Measurements from ENCODE around the gene INSYN2B. TPM values are rescaled to one million over a fixed set of nuclear protein-coding genes. Genes with fewer than 3 reads are reported as not detected.

INSYN2B gene
- polyA plus RNA-seq, 1 donor (not counting 4 experiments of a cell fraction or from before 2014, with no cell fraction given) = 0.16 TPM

DNA sequence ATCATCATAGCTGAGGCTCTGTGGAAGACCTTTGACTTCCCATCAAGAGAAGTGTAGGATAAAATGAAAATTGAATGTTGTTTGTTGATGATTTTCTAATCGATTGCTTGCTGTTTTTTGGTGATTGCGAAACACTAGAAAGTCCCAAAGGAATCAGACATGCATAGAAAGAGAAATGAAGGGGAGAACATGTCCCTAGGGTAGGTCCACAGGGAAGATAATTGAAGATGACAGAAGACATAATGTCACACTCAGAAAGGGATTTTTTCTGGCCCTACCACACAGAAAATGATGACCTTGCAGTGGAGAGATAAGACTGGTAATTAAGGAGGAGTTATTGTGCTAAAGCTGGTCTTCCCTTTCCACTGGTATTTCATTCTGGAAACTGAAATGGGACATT is 62.8 kb downstream of the INSYN2B start:
- no peak overlapping the region for H2AFZ ChIP-seq (ENCODE audit: control insufficient read depth, low read length)
- FAIRE-seq = no peak
- no peak overlapping the region for H3K4me3 ChIP-seq (ENCODE audit: control insufficient read depth in 2 of 3, extremely low read depth in 1 of 3, insufficient read depth in 2 of 3, low read depth in 1 of 3, low read length in 3 of 3)
- H3K27ac ChIP-seq (ENCODE audit: control insufficient read depth, insufficient read depth, low read length) = no peak overlapping the region
- DNase-seq (ENCODE audit: low read depth, low spot score) = no peak
- dilution Hi-C loops (cut with MboI; ENCODE audit: extremely low pct_ligation_motif_present, low sequenced_read_pairs) = no loop called here
- H3K9me1 ChIP-seq (ENCODE audit: control insufficient read depth, extremely low read depth, insufficient read depth, low read length) = no peaks in the 10 kb centered on the region
- no peaks in the 10 kb centered on the region for H3K27me3 ChIP-seq (ENCODE audit: control insufficient read depth, extremely low read depth, insufficient read depth, low read length)
- H3K36me3 ChIP-seq (ENCODE audit: control insufficient read depth in 2 of 2, extremely low read depth in 1 of 2, insufficient read depth in 2 of 2, low read length in 2 of 2) = no peaks in the 10 kb centered on the region
- no peaks in the 10 kb centered on the region for H3K4me1 ChIP-seq (ENCODE audit: control insufficient read depth, extremely low read depth, insufficient read depth, low read length)
- H3K4me2 ChIP-seq (ENCODE audit: control insufficient read depth, extremely low read depth, insufficient read depth, low read depth, low read length) = no peak overlapping the region
- H3K79me2 ChIP-seq (ENCODE audit: control insufficient read depth, insufficient read depth, low read length) = no peaks in the 10 kb centered on the region
- no peaks in the 10 kb centered on the region for H3K9me3 ChIP-seq (ENCODE audit: control insufficient read depth, low read depth, low read length)
- H3K9ac ChIP-seq (ENCODE audit: control insufficient read depth, extremely low read depth, insufficient read depth, low read length) = no peak overlapping the region
- H4K20me1 ChIP-seq (ENCODE audit: control insufficient read depth, extremely low read depth, insufficient read depth, low read length) = no peaks in the 10 kb centered on the region
- TF ChIP-seq EZH2 (IDR thresholded peaks at IDR 0.05; ENCODE audit: low read length) = no peak
- TF ChIP-seq, protein P1, sequence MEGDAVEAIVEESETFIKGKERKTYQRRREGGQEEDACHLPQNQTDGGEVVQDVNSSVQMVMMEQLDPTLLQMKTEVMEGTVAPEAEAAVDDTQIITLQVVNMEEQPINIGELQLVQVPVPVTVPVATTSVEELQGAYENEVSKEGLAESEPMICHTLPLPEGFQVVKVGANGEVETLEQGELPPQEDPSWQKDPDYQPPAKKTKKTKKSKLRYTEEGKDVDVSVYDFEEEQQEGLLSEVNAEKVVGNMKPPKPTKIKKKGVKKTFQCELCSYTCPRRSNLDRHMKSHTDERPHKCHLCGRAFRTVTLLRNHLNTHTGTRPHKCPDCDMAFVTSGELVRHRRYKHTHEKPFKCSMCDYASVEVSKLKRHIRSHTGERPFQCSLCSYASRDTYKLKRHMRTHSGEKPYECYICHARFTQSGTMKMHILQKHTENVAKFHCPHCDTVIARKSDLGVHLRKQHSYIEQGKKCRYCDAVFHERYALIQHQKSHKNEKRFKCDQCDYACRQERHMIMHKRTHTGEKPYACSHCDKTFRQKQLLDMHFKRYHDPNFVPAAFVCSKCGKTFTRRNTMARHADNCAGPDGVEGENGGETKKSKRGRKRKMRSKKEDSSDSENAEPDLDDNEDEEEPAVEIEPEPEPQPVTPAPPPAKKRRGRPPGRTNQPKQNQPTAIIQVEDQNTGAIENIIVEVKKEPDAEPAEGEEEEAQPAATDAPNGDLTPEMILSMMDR (optimal IDR thresholded peaks at IDR 0.05 in 1 of 3, IDR thresholded peaks at IDR 0.05 in 1 of 3, conservative IDR thresholded peaks at IDR 0.05 in 1 of 3; ENCODE audit: extremely low read depth in 1 of 3, insufficient read depth in 2 of 3, low read length in 3 of 3) = no peak

DNA sequence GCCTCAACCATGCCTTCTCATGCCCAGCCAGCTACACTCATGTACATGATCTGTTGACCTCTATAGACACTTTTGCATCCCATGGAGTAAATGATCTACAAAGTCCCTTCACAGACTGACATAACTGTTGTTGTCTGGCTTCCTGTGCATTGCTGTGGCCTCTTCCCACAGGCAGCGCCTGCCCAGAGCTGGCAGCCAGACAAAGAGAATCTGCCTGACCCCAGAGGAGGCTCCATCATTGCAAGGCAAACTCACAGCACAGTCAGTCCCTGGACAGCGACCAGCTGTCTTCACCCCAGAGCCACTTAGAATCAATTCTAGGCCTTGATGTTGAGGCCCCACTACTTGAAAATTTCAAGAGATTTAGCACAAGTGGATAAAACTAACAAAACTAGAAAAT is 65.5 kb downstream of the INSYN2B start:
- Histone ChIP-seq H3K4me1 (ENCODE audit: control insufficient read depth, extremely low read depth, insufficient read depth, low read length) (no peaks in the 10 kb centered on the region), H3K27ac (ENCODE audit: control insufficient read depth, insufficient read depth, low read length) (no peak overlapping the region), H3K4me3 (ENCODE audit: control insufficient read depth in 2 of 3, extremely low read depth in 1 of 3, insufficient read depth in 2 of 3, low read depth in 1 of 3, low read length in 3 of 3) (no peak overlapping the region), H3K36me3 (ENCODE audit: control insufficient read depth in 2 of 2, extremely low read depth in 1 of 2, insufficient read depth in 2 of 2, low read length in 2 of 2) (no peaks in the 10 kb centered on the region), H3K9ac (ENCODE audit: control insufficient read depth, extremely low read depth, insufficient read depth, low read length) (no peak overlapping the region), H3K4me2 (ENCODE audit: control insufficient read depth, extremely low read depth, insufficient read depth, low read depth, low read length) (no peak overlapping the region), H3K9me3 (ENCODE audit: control insufficient read depth, low read depth, low read length) (no peaks in the 10 kb centered on the region), H2AFZ (ENCODE audit: control insufficient read depth, low read length) (no peak overlapping the region), H3K9me1 (ENCODE audit: control insufficient read depth, extremely low read depth, insufficient read depth, low read length) (no peaks in the 10 kb centered on the region), H4K20me1 (ENCODE audit: control insufficient read depth, extremely low read depth, insufficient read depth, low read length) (no peaks in the 10 kb centered on the region), H3K27me3 (ENCODE audit: control insufficient read depth, extremely low read depth, insufficient read depth, low read length) (no peaks in the 10 kb centered on the region), H3K79me2 (ENCODE audit: control insufficient read depth, insufficient read depth, low read length) (no peaks in the 10 kb centered on the region)
- DNase-seq (ENCODE audit: low read depth, low spot score) (no peak), FAIRE-seq (no peak)
- TF ChIP-seq, protein P1 (optimal IDR thresholded peaks at IDR 0.05 in 1 of 3, IDR thresholded peaks at IDR 0.05 in 1 of 3, conservative IDR thresholded peaks at IDR 0.05 in 1 of 3; ENCODE audit: extremely low read depth in 1 of 3, insufficient read depth in 2 of 3, low read length in 3 of 3) = no peak
- dilution Hi-C loops (cut with MboI; ENCODE audit: extremely low pct_ligation_motif_present, low sequenced_read_pairs) = no loop called here
